ENCODE results near the gene RMND5A. TPM values are rescaled to one million over a fixed set of nuclear protein-coding genes. Genes with fewer than 3 reads are reported as not detected.
"Not testable (repeated sequence)": the region's sequence is repeated elsewhere in the genome, so short reads cannot be mapped to it uniquely, and the experiment has no call there.

RMND5A gene
- total RNA-seq, 1 donor from 2014 or later: 49.6 TPM

GRCh38 chr2:86703704-86704361, 16.3 kb upstream of the RMND5A start:
- Mint-ChIP-seq H3K9me3 (ENCODE audit: low read depth) (peaks cover 18% of the 10 kb centered on the region), H3K27me3 (no peaks in the 10 kb centered on the region), H3K36me3 (ENCODE audit: insufficient read depth) (peaks cover 2% of the 10 kb centered on the region), H3K4me1 (ENCODE audit: low read depth) (peaks cover 14% of the 10 kb centered on the region), H3K27ac (peak overlapping the region; percentile 97), H3K4me3 (ENCODE audit: low read depth) (no peak overlapping the region)
- no peak for DNase-seq (ENCODE audit: low spot score, unreplicated experiment)
- no peak for TF ChIP-seq CTCF (IDR thresholded peaks at IDR 0.05; ENCODE audit: unreplicated experiment)

- no peak for DNase-seq (ENCODE audit: low spot score, unreplicated experiment)
- H3K4me3 Mint-ChIP-seq (ENCODE audit: low read depth): no peak overlapping the region
- H3K36me3 Mint-ChIP-seq (ENCODE audit: insufficient read depth): peaks cover 2% of the 10 kb centered on the region
- H3K9me3 Mint-ChIP-seq (ENCODE audit: low read depth): peaks cover 18% of the 10 kb centered on the region
- peak overlapping the region; percentile 97 for H3K27ac Mint-ChIP-seq
- H3K27me3 Mint-ChIP-seq: no peaks in the 10 kb centered on the region
- no peak for TF ChIP-seq CTCF (IDR thresholded peaks at IDR 0.05; ENCODE audit: unreplicated experiment)
- peaks cover 14% of the 10 kb centered on the region for H3K4me1 Mint-ChIP-seq (ENCODE audit: low read depth)
These were observed 15.6 kb upstream of the RMND5A start for GRCh38 chr2:86704459-86704971.

- no peak overlapping the region for H3K27ac Mint-ChIP-seq
- TF ChIP-seq CTCF (IDR thresholded peaks at IDR 0.05; ENCODE audit: unreplicated experiment): no peak
- H3K27me3 Mint-ChIP-seq: no peaks in the 10 kb centered on the region
- peaks cover 14% of the 10 kb centered on the region for H3K4me1 Mint-ChIP-seq (ENCODE audit: low read depth)
- no peak overlapping the region for H3K4me3 Mint-ChIP-seq (ENCODE audit: low read depth)
- H3K36me3 Mint-ChIP-seq (ENCODE audit: insufficient read depth): peaks cover 2% of the 10 kb centered on the region
- DNase-seq (ENCODE audit: low spot score, unreplicated experiment): no peak
- H3K9me3 Mint-ChIP-seq (ENCODE audit: low read depth): peaks cover 18% of the 10 kb centered on the region
These were observed 13.9 kb upstream of the RMND5A start for GRCh38 chr2:86706220-86706619.

GRCh38 chr2:86706935-86707334, 13.2 kb upstream of the RMND5A start:
- Mint-ChIP-seq H3K27me3 (no peaks in the 10 kb centered on the region), H3K9me3 (ENCODE audit: low read depth) (peaks cover 18% of the 10 kb centered on the region), H3K36me3 (ENCODE audit: insufficient read depth) (peaks cover 2% of the 10 kb centered on the region), H3K27ac (no peak overlapping the region), H3K4me1 (ENCODE audit: low read depth) (peaks cover 14% of the 10 kb centered on the region), H3K4me3 (ENCODE audit: low read depth) (no peak overlapping the region)
- no peak for DNase-seq (ENCODE audit: low spot score, unreplicated experiment)
- no peak for TF ChIP-seq CTCF (IDR thresholded peaks at IDR 0.05; ENCODE audit: unreplicated experiment)

GRCh38 chr2:86708126-86708525, 12.0 kb upstream of the RMND5A start:
- H3K27me3 Mint-ChIP-seq; H3K36me3 Mint-ChIP-seq (ENCODE audit: insufficient read depth); H3K27ac Mint-ChIP-seq; DNase-seq (ENCODE audit: low spot score, unreplicated experiment); H3K4me3 Mint-ChIP-seq (ENCODE audit: low read depth): not testable (repeated sequence)
- Mint-ChIP-seq H3K9me3 (ENCODE audit: low read depth) (peaks cover 18% of the 10 kb centered on the region), H3K4me1 (ENCODE audit: low read depth) (peaks cover 14% of the 10 kb centered on the region)

GRCh38 chr2:86714579-86715173, 5.4 kb upstream of the RMND5A start:
- H3K27ac Mint-ChIP-seq; H3K4me1 Mint-ChIP-seq (ENCODE audit: low read depth); H3K9me3 Mint-ChIP-seq (ENCODE audit: low read depth); H3K4me3 Mint-ChIP-seq (ENCODE audit: low read depth); H3K36me3 Mint-ChIP-seq (ENCODE audit: insufficient read depth); DNase-seq (ENCODE audit: low spot score, unreplicated experiment); H3K27me3 Mint-ChIP-seq: not testable (repeated sequence)

GRCh38 chr2:86719263-86719636, 841 bp upstream of the RMND5A start:
- not testable (repeated sequence) for H3K4me1 Mint-ChIP-seq (ENCODE audit: low read depth); H3K9me3 Mint-ChIP-seq (ENCODE audit: low read depth); H3K27ac Mint-ChIP-seq; H3K36me3 Mint-ChIP-seq (ENCODE audit: insufficient read depth); H3K27me3 Mint-ChIP-seq; DNase-seq (ENCODE audit: low spot score, unreplicated experiment)
- H3K4me3 Mint-ChIP-seq (ENCODE audit: low read depth): peak overlapping the region; percentile 65

- H3K27ac Mint-ChIP-seq: peak overlapping the region; percentile 84
- peak; percentile 25 for DNase-seq (ENCODE audit: low spot score, unreplicated experiment)
These were observed 639 bp downstream of the RMND5A start for GRCh38 chr2:86720540-86721320.

GRCh38 chr2:86725706-86726105, 5.6 kb downstream of the RMND5A start:
- H3K27me3 Mint-ChIP-seq; H3K4me1 Mint-ChIP-seq (ENCODE audit: low read depth); H3K9me3 Mint-ChIP-seq (ENCODE audit: low read depth); H3K4me3 Mint-ChIP-seq (ENCODE audit: low read depth); H3K27ac Mint-ChIP-seq; H3K36me3 Mint-ChIP-seq (ENCODE audit: insufficient read depth); DNase-seq (ENCODE audit: low spot score, unreplicated experiment): not testable (repeated sequence)

More at GRCh38 chr2:86720540-86721320, 639 bp downstream of the RMND5A start:
- H3K4me3 Mint-ChIP-seq (ENCODE audit: low read depth): peak overlapping the region; percentile 77
- not testable (repeated sequence) for H3K4me1 Mint-ChIP-seq (ENCODE audit: low read depth); H3K36me3 Mint-ChIP-seq (ENCODE audit: insufficient read depth); H3K27me3 Mint-ChIP-seq; H3K9me3 Mint-ChIP-seq (ENCODE audit: low read depth)

Measured in progenitor cell of endocrine pancreas (in vitro differentiated cells).